ENCODE results near the gene PTPRD. TPM values are rescaled to one million over a fixed set of nuclear protein-coding genes. Genes with fewer than 3 reads are reported as not detected.

The PTPRD gene
- total RNA-seq, 3 donors from 2014 or later = 2.9 to 5.4 (median 3.6) TPM

DNA sequence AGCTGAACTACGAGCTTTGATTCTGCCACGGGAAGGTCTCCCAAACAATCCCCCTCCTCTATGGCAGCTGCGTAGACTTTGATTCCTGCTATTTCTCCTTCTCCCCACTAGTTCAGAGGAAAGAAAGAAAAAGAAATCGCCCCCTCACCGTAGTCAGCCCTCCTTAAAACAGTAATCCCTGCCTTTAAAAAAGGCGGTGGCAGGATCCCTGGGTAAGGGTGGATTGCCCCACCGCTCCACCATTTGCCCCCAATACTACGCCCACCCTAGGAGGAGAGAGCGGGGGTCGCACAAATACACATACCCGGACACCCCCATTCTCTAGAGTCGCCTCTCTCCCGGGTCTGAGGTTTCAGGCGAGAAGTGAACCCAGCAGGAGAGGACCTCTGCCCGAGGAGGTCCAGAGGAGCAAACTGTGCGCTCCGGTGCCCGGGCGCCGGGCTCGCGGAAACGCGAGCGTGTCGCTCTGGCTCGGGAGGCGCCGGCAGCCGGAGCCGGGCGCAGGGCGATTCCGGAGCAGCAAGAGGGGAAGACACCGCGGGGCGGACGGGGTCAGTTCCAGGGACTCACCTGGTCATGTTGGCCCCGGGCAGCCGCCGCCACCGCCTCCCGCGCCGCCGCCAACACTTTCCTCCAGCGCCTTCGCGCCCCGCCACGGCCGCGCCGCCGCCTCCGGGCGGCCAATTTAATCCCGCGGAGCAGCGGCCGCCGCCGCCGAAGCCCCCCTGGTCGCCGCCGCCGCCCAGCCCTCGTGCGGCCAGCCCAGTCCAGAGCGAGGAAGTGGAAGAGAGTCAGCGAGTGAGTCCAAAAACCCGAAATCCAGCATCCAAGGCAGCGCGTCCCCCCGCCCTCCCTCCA lies 1755.5 kb downstream of the PTPRD start:
- Histone ChIP-seq H3K27ac (peak overlapping the region in 1 of 2 donors; percentile 60), H3K9me3 (no peaks in the 10 kb centered on the region), H3K27me3 (peaks cover 0 to 41% of the 10 kb centered on the region in 2 donors), H3K4me3 (peak overlapping the region; percentile 55 to 83 (median 56)), H3K4me1 (no peaks in the 10 kb centered on the region), H3K36me3 (no peaks in the 10 kb centered on the region)
- TF ChIP-seq, protein P1, sequence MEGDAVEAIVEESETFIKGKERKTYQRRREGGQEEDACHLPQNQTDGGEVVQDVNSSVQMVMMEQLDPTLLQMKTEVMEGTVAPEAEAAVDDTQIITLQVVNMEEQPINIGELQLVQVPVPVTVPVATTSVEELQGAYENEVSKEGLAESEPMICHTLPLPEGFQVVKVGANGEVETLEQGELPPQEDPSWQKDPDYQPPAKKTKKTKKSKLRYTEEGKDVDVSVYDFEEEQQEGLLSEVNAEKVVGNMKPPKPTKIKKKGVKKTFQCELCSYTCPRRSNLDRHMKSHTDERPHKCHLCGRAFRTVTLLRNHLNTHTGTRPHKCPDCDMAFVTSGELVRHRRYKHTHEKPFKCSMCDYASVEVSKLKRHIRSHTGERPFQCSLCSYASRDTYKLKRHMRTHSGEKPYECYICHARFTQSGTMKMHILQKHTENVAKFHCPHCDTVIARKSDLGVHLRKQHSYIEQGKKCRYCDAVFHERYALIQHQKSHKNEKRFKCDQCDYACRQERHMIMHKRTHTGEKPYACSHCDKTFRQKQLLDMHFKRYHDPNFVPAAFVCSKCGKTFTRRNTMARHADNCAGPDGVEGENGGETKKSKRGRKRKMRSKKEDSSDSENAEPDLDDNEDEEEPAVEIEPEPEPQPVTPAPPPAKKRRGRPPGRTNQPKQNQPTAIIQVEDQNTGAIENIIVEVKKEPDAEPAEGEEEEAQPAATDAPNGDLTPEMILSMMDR (IDR thresholded peaks at IDR 0.05) = no peak
- no peak for TF ChIP-seq POLR2AphosphoS5 (IDR thresholded peaks at IDR 0.05)
- no peak for TF ChIP-seq POLR2A (IDR thresholded peaks at IDR 0.05)
- no peak for DNase-seq (ENCODE audit: low spot score in 2 of 2)
- intact Hi-C loops (cut with DNase I; ENCODE audit: low total_unique reads) = no loop called here

DNA sequence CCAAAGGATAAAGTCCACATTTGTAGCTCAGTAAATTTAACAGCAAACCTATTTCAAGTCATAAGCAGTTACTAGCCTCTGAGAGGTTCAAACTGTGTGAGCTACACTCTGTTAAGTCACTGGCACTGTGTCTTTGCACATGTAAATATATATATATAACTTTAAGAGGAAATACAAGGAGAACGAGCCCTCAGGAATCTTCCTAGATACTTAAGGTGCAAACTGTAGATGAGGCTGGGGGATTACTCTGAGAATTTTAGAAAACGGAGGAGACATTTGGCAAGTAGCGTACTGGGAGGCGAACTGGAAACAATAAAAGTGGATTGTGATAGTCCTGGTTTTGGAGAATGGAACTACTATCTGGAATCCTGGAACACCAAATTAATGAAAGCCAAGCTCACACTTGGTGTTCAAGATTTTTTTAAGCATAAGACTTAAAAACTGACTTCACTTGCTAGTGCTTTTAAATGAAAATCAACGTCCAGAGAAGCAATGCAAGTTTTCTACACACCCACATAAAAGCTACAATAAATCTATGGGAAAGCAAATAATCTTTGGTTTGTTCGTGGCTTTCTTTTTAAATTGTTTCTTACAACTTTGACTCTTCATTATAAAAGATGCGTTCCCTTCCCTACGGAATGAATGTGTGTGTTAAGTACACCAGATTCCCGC lies 1756.3 kb downstream of the PTPRD start:
- Histone ChIP-seq H3K4me1 (no peaks in the 10 kb centered on the region), H3K9me3 (no peaks in the 10 kb centered on the region), H3K27ac (no peak overlapping the region), H3K27me3 (peaks cover 0 to 41% of the 10 kb centered on the region in 2 donors), H3K36me3 (no peaks in the 10 kb centered on the region), H3K4me3 (peak overlapping the region; percentile 55 to 83 (median 56))
- intact Hi-C loops (cut with DNase I; ENCODE audit: low total_unique reads) = no loop called here
- no peak for DNase-seq (ENCODE audit: low spot score in 2 of 2)
- TF ChIP-seq, protein P1 (IDR thresholded peaks at IDR 0.05) = no peak
- no peak for TF ChIP-seq POLR2AphosphoS5 (IDR thresholded peaks at IDR 0.05)
- TF ChIP-seq POLR2A (IDR thresholded peaks at IDR 0.05) = no peak

DNA sequence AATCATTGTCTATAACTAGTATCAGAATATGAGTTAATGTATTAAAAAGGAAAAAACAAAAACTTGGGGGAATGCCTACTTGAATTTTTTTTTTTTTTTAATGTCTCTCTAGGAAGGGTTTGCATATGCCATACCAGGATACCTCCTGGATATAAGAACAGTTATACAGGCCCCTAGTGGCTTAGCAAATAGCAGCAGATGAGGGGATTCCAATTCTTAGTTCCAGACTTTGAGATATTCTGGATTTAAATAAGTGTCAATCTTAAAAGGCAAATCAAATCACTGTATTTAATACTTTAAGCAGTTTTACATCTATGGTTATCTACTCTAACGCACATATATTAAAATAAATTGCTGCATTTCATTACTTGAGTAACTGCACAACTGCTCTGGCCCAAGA lies 1757.8 kb downstream of the PTPRD start:
- H3K9me3 ChIP-seq = no peaks in the 10 kb centered on the region
- no peak overlapping the region for H3K4me3 ChIP-seq
- no peaks in the 10 kb centered on the region for H3K36me3 ChIP-seq
- TF ChIP-seq, protein P1 (IDR thresholded peaks at IDR 0.05) = no peak
- TF ChIP-seq POLR2A (IDR thresholded peaks at IDR 0.05) (no peak), POLR2AphosphoS5 (IDR thresholded peaks at IDR 0.05) (no peak)
- intact Hi-C loops (cut with DNase I; ENCODE audit: low total_unique reads) = no loop called here
- no peak overlapping the region for H3K27ac ChIP-seq
- peaks cover 0 to 41% of the 10 kb centered on the region in 2 donors for H3K27me3 ChIP-seq
- no peak for DNase-seq (ENCODE audit: low spot score in 2 of 2)
- no peaks in the 10 kb centered on the region for H3K4me1 ChIP-seq

DNA sequence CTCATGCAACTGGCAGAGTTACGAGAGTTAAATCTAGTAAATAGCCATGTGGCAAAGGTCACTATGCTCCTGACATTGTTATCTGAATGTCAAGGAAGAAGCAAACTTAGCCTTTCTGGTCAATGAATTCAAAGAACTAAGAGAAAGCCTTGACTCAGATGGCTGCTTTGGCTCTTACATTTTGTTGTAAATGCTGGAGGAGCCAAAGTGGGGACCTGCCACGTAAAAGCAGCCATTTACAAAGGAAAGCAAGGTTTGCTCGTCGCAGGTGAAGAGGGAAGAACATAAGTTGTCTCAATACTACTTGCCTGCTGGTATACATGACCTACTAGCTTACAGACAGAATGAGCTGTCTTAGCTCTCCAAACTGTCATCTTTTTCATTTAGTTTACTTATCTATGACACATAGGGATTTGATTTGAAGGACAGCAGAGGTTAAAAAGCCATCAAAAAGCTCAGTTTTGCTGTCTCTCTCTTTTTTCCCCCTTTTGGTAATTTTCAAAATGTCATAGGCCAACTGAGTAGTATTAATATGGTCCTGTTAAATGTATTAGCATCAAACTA lies 1760.4 kb downstream of the PTPRD start:
- Histone ChIP-seq H3K27me3 (peaks cover 0 to 33% of the 10 kb centered on the region in 2 donors), H3K36me3 (no peaks in the 10 kb centered on the region), H3K4me3 (no peak overlapping the region), H3K27ac (no peak overlapping the region), H3K9me3 (no peaks in the 10 kb centered on the region), H3K4me1 (no peaks in the 10 kb centered on the region)
- intact Hi-C loops (cut with DNase I; ENCODE audit: low total_unique reads) = no loop called here
- TF ChIP-seq POLR2A (IDR thresholded peaks at IDR 0.05) (no peak), POLR2AphosphoS5 (IDR thresholded peaks at IDR 0.05) (no peak)
- TF ChIP-seq, protein P1 (IDR thresholded peaks at IDR 0.05) = no peak
- no peak for DNase-seq (ENCODE audit: low spot score in 2 of 2)
